DND-41 (cell line): ENCODE measurements around the gene L3MBTL4.

ENCODE experiments used
- ATAC-seq: fragments of 200-7000 bp; cut with Tn5 transposase; 3 replicates; pipeline ENCODE4 v1.9.1; 2021; ENCODE audit warnings: low read depth; ENCODE audit not compliant: insufficient read depth
- DNase-seq: peaks from one replicate; pipeline ENCODE4 v3.0.0-alpha.2; 2020
- H2AFZ ChIP-seq: 2 replicates; pipeline ENCODE4 v1.6.0; 2012; ENCODE audit warnings: low read depth, low read length
- H3K27ac ChIP-seq: 2 replicates; pipeline ENCODE4 v1.5.1; 2012; ENCODE audit warnings: low read length, inconsistent platforms
- H3K27me3 ChIP-seq: fragments of 200-600 bp; sonication (generic); 2 replicates; pipeline ENCODE4 v1.6.0; 2012; ENCODE audit warnings: low read length, mild to moderate bottlenecking, inconsistent platforms; ENCODE audit not compliant: insufficient read depth, poor library complexity
- H3K36me3 ChIP-seq: 2 replicates; pipeline ENCODE4 v1.5.1; 2012; ENCODE audit warnings: low read length, inconsistent platforms; ENCODE audit not compliant: insufficient read depth
- H3K4me1 ChIP-seq: 2 replicates; pipeline ENCODE4 v1.5.1; 2012; ENCODE audit warnings: mild to moderate bottlenecking, low read length; ENCODE audit not compliant: insufficient read depth
- H3K4me2 ChIP-seq: 2 replicates; pipeline ENCODE4 v1.6.0; 2012; ENCODE audit warnings: mild to moderate bottlenecking, moderate library complexity, low read length, inconsistent platforms; ENCODE audit not compliant: insufficient read depth
- H3K4me3 ChIP-seq, 2 experiments: fragments of 200-600 bp in 1 of 2; shearing (Covaris generic) in 1 of 2; 2 replicates each; pipeline ENCODE4 v1.5.1; 2012 to 2016; ENCODE audit warnings: inconsistent platforms in 2 of 2, low read length in 2 of 2, mild to moderate bottlenecking in 2 of 2, low read depth in 1 of 2, moderate library complexity in 1 of 2
- H3K79me2 ChIP-seq: 2 replicates; pipeline ENCODE4 v1.6.0; 2012; ENCODE audit warnings: low read length, inconsistent platforms; ENCODE audit not compliant: insufficient read depth
- H3K9ac ChIP-seq: 2 replicates; pipeline ENCODE4 v1.6.0; 2012; ENCODE audit warnings: low read depth, mild to moderate bottlenecking, inconsistent platforms, low read length, moderate library complexity
- H3K9me3 ChIP-seq: 2 replicates; pipeline ENCODE4 v1.5.1; 2012; ENCODE audit warnings: low read length, moderate library complexity, mild to moderate bottlenecking, inconsistent platforms; ENCODE audit not compliant: insufficient read depth, severe bottlenecking
- H4K20me1 ChIP-seq: 2 replicates; pipeline ENCODE4 v1.6.0; 2012; ENCODE audit warnings: low read length; ENCODE audit not compliant: insufficient read depth
- EZH2 ChIP-seq: IDR thresholded peaks from 3 replicates; pipeline ENCODE4 v1.6.1; 2012; ENCODE audit warnings: borderline replicate concordance, low read depth, mild to moderate bottlenecking, moderate library complexity, low read length, inconsistent platforms; ENCODE audit not compliant: severe bottlenecking
- TF ChIP-seq, protein P1 (sequence below): IDR thresholded peaks from 2 replicates; pipeline ENCODE4 v1.5.1; 2012; ENCODE audit warnings: borderline replicate concordance, low read length, moderate library complexity, mild to moderate bottlenecking; ENCODE audit not compliant: poor library complexity, severe bottlenecking; ENCODE audit errors: extremely low read depth

L3MBTL4 gene

DNA sequence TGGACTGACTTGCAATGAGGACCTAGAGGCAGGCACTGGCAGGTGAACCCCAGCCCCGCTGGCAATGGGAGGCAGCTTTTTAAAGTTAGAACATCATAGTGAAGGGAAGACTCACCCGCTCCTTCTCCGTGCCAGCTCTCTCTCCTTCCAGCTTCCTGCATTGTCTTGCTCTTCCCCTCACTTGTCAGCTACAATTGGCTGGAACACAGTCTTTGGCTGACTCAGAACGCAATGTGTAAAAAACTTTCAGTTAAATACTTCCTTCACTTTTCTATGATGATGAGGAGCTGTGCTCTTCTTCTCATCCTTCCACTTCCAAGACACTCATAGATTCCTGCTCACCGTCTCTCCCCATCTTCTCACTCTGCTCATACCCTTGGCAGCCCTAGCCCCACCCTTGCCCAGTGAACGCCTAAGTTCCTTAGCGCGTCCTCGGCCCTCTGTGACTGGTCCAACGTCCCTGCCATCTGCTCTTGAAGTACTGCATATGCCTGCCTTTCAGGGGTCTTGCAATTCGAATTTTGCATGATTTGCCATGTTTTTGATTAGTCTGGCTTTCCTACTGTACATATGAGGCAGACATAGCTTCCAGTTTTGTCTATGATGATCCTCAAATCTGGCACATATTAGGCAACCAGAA, 401.4 kb downstream of the L3MBTL4 start:
- no peak overlapping the region for H3K4me3 ChIP-seq
- H3K27ac ChIP-seq, result no peak overlapping the region
- H3K79me2 ChIP-seq, result no peaks in the 10 kb centered on the region
- no peak overlapping the region for H2AFZ ChIP-seq
- no peaks in the 10 kb centered on the region for H3K4me1 ChIP-seq
- no peak overlapping the region for H3K9ac ChIP-seq
- no peaks in the 10 kb centered on the region for H4K20me1 ChIP-seq
- TF ChIP-seq, protein P1, sequence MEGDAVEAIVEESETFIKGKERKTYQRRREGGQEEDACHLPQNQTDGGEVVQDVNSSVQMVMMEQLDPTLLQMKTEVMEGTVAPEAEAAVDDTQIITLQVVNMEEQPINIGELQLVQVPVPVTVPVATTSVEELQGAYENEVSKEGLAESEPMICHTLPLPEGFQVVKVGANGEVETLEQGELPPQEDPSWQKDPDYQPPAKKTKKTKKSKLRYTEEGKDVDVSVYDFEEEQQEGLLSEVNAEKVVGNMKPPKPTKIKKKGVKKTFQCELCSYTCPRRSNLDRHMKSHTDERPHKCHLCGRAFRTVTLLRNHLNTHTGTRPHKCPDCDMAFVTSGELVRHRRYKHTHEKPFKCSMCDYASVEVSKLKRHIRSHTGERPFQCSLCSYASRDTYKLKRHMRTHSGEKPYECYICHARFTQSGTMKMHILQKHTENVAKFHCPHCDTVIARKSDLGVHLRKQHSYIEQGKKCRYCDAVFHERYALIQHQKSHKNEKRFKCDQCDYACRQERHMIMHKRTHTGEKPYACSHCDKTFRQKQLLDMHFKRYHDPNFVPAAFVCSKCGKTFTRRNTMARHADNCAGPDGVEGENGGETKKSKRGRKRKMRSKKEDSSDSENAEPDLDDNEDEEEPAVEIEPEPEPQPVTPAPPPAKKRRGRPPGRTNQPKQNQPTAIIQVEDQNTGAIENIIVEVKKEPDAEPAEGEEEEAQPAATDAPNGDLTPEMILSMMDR, result no peak
- no peaks in the 10 kb centered on the region for H3K36me3 ChIP-seq
- no peaks in the 10 kb centered on the region for H3K9me3 ChIP-seq
- no peak for ATAC-seq
- no peak overlapping the region for H3K4me2 ChIP-seq
- no peaks in the 10 kb centered on the region for H3K27me3 ChIP-seq
- DNase-seq, result no peak

DNA sequence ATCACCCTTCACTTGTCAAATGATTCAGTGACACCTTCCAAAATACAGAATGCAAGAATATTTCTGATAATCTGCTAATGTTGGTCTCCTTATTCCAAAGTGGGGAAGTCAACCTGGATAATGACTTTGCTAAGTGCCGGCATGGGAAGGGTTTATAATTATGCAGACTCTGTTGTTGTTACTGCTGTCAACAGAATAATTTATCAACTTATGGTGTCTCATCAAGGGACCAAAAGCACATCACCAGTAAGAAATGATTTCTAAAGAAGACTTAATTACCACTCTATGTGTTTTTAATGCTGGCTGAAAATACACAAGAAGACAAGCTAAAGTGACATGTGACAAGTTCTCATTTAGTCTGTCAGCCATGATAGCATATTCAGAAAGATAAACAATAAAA, 403.8 kb downstream of the L3MBTL4 start:
- Histone ChIP-seq H2AFZ (no peak overlapping the region), H3K27me3 (no peaks in the 10 kb centered on the region), H3K4me1 (no peaks in the 10 kb centered on the region), H3K9ac (no peak overlapping the region), H3K4me3 (no peak overlapping the region), H3K9me3 (no peaks in the 10 kb centered on the region), H3K36me3 (no peaks in the 10 kb centered on the region), H3K4me2 (no peak overlapping the region), H3K27ac (no peak overlapping the region), H3K79me2 (no peaks in the 10 kb centered on the region), H4K20me1 (no peaks in the 10 kb centered on the region)
- TF ChIP-seq, protein P1, result no peak
- TF ChIP-seq EZH2, result no peak
- no peak for ATAC-seq
- DNase-seq, result no peak

DNA sequence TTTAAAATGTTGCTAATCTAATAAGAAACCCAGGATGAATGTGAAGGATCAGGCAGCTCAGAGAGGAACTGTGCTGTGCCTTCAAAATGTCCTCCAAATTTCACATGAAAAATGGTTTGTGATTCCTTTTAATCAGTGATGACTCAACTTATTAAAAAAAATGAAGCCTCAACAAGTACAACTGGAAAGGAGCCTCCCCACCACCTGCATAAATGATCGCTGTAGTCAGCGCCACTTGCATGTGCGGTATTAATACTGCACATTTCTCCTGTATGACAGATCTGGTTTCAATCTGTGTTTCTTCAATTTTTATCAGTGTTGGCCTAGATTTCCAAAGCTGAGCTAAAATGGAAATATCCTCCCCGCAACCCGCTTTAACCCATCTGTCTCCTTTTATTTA, 404.4 kb downstream of the L3MBTL4 start:
- Histone ChIP-seq H4K20me1 (no peaks in the 10 kb centered on the region), H3K9ac (no peak overlapping the region), H3K27ac (no peak overlapping the region), H3K36me3 (no peaks in the 10 kb centered on the region), H3K4me1 (no peaks in the 10 kb centered on the region), H2AFZ (no peak overlapping the region), H3K27me3 (no peaks in the 10 kb centered on the region), H3K9me3 (no peaks in the 10 kb centered on the region), H3K79me2 (no peaks in the 10 kb centered on the region), H3K4me2 (no peak overlapping the region), H3K4me3 (no peak overlapping the region)
- TF ChIP-seq, protein P1, result no peak
- no peak for TF ChIP-seq EZH2
- DNase-seq (no peak), ATAC-seq (no peak)

DNA sequence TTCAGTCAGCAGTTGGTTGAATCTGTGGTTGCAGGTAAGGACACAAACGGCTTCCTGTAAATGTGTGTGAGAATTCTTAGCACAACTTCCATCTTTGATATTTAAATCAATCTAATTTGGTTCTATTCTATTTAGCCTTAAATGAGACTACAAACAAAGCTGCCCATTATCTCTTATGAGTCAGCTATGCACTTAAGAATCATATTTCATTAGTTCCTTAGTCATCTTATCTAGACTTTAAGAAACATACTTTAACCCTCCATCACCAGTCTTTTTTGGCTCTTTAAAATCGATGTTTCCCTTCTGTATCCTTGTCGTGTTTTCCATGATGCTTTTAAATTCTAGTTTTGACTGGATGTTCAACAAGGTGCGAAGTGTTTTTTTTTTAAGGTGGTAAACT, 405.0 kb downstream of the L3MBTL4 start:
- H3K4me2 ChIP-seq, result no peak overlapping the region
- ATAC-seq (no peak), DNase-seq (no peak)
- no peak overlapping the region for H3K4me3 ChIP-seq
- H4K20me1 ChIP-seq, result no peaks in the 10 kb centered on the region
- H3K4me1 ChIP-seq, result no peaks in the 10 kb centered on the region
- H3K36me3 ChIP-seq, result no peaks in the 10 kb centered on the region
- H3K9me3 ChIP-seq, result no peaks in the 10 kb centered on the region
- TF ChIP-seq, protein P1, result no peak
- TF ChIP-seq EZH2, result no peak
- H2AFZ ChIP-seq, result no peak overlapping the region
- H3K27ac ChIP-seq, result no peak overlapping the region
- H3K79me2 ChIP-seq, result no peaks in the 10 kb centered on the region
- H3K9ac ChIP-seq, result no peak overlapping the region
- no peaks in the 10 kb centered on the region for H3K27me3 ChIP-seq
